ENCODE results near the gene REXO1. TPM values are rescaled to one million over a fixed set of nuclear protein-coding genes. Genes with fewer than 3 reads are reported as not detected.

REXO1 gene
- total and polyA plus RNA-seq, 2 of the 8 experiments (the other 6 are each of a cell fraction or from before 2014, with no cell fraction given) = 42.4 to 44.3 TPM

DNA sequence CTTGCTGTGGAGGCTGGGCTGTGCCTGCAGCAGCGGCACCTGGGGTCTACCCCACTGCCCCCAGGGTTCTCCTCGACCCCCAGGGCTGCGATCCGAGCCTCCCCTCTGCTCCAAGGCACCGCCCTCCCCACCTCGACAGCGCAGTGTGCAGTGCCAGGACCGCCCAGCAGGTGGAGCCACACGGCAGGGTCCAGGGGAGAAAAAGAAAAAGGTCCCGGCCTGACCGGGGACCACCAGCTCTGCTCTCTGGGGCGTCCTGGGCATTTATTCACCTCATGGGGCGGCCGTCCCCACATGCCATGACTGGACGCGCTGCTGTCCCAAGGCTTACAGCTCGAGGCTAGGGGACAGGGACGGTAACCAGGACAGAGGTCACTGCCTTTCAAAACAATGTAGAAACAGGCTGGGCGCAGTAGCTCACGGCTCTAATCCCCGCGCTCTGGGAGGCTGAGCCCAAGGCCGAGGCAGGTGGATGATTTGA, 10.6 kb downstream of the REXO1 start (continued):
- TF ChIP-seq RFX5 (IDR thresholded peaks at IDR 0.05; ENCODE audit: borderline replicate concordance, low read depth, low read length) (no peak), RAD21 (IDR thresholded peaks at IDR 0.05 in 1 of 2, conservative IDR thresholded peaks at IDR 0.05 in 1 of 2; ENCODE audit: low read depth in 2 of 2, low read length in 2 of 2) (peak; percentile 41 to 62; a peak in 3 of 4 replicates), YY1 (IDR thresholded peaks at IDR 0.05; ENCODE audit: low read depth, low read length) (peak; percentile 42; the same call in 1 of the 2 replicates), EZH2 (IDR thresholded peaks at IDR 0.05; ENCODE audit: low read depth, low read length, severe bottlenecking) (no peak), SAP30 (IDR thresholded peaks at IDR 0.05; ENCODE audit: insufficient read depth, insufficient replicate concordance, low read length) (no peak)
- TF ChIP-seq, protein P1, sequence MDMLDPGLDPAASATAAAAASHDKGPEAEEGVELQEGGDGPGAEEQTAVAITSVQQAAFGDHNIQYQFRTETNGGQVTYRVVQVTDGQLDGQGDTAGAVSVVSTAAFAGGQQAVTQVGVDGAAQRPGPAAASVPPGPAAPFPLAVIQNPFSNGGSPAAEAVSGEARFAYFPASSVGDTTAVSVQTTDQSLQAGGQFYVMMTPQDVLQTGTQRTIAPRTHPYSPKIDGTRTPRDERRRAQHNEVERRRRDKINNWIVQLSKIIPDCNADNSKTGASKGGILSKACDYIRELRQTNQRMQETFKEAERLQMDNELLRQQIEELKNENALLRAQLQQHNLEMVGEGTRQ (IDR thresholded peaks at IDR 0.05; ENCODE audit: low read length) = no peak

Data from H1 (cell line).